ENCODE results near the gene MLH1.

Gene MLH1

GRCh38 chr3:37096288-37096687, 103.0 kb downstream of the MLH1 start:
- no peak for DNase-seq

- no peak for DNase-seq
These were observed 103.7 kb downstream of the MLH1 start for GRCh38 chr3:37096975-37097374.

- no peak for DNase-seq
These were observed 104.5 kb downstream of the MLH1 start for GRCh38 chr3:37097776-37098175.

- DNase-seq = no peak
These were observed 105.6 kb downstream of the MLH1 start for GRCh38 chr3:37098884-37099283.

- no peak for DNase-seq
These were observed 106.2 kb downstream of the MLH1 start for GRCh38 chr3:37099469-37099868.

GRCh38 chr3:37100411-37100810, 107.1 kb downstream of the MLH1 start:
- DNase-seq = no peak
